Common myeloid progenitor, CD34-positive (primary cell): ENCODE measurements around the gene CCDC9B.

Experiments
- CTCF ChIA-PET: fragments of 350-600 bp; sonication (Branson Sonifier 250); formaldehyde crosslinking; loops from one replicate; lab custom pipeline; 2021; ENCODE audit warnings: antibody characterized with exemption; lab: Charles Lee
- POLR2A ChIA-PET: fragments of 350-600 bp; sonication (Branson Sonifier 250); formaldehyde crosslinking; loops from one replicate; lab custom pipeline; 2021; ENCODE audit warnings: antibody characterized with exemption; lab: Charles Lee
- DNase-seq, 3 donors: peaks; one replicate each; pipeline versions ENCODE4 v3.0.0 to v3.0.0-alpha.2; 2013
- H3K27ac ChIP-seq, 2 experiments: 1 replicate in 1 of 2; 2 replicates in 1 of 2; pipeline ENCODE4 v1.7.0; 2013; ENCODE audit warnings: inconsistent platforms in 2 of 2, low read length in 2 of 2, mild to moderate bottlenecking in 2 of 2, low read depth in 1 of 2, moderate library complexity in 1 of 2; ENCODE audit not compliant: severe bottlenecking in 2 of 2, insufficient read depth in 1 of 2, poor library complexity in 1 of 2
- H3K27me3 ChIP-seq, 5 experiments: replicated peaks in 2 of 5; 1 replicate in 3 of 5; 2 replicates in 2 of 5; pipeline versions ENCODE4 v1.6.1 to v1.7.0; 2013; ENCODE audit warnings: low read length in 4 of 5, mild to moderate bottlenecking in 2 of 5, moderate library complexity in 2 of 5, inconsistent platforms in 1 of 5; ENCODE audit not compliant: insufficient read depth in 5 of 5, control insufficient read depth in 4 of 5
- H3K36me3 ChIP-seq, 4 experiments: 1 replicate in 2 of 4; 2 replicates in 2 of 4; pipeline versions ENCODE4 v1.6.1 to v1.7.0; 2013; ENCODE audit warnings: low read length in 3 of 4, control low read depth in 1 of 4, mild to moderate bottlenecking in 1 of 4; ENCODE audit not compliant: control insufficient read depth in 4 of 4, insufficient read depth in 4 of 4
- H3K4me1 ChIP-seq, 4 experiments: 1 replicate in 3 of 4; 2 replicates in 1 of 4; pipeline versions ENCODE4 v1.6.1 to v1.7.1; 2013; ENCODE audit warnings: low read length in 3 of 4, mild to moderate bottlenecking in 3 of 4, control low read depth in 1 of 4, inconsistent platforms in 1 of 4, moderate library complexity in 1 of 4; ENCODE audit not compliant: control insufficient read depth in 4 of 4, insufficient read depth in 4 of 4; ENCODE audit errors: control extremely low read depth in 1 of 4
- H3K4me3 ChIP-seq, 7 experiments: 1 replicate in 4 of 7; 2 replicates in 3 of 7; pipeline versions ENCODE4 v1.5.1 to v1.7.0; 2013; ENCODE audit warnings: mild to moderate bottlenecking in 7 of 7, low read length in 6 of 7, moderate library complexity in 6 of 7, inconsistent platforms in 2 of 7, low read depth in 2 of 7, control low read depth in 1 of 7; ENCODE audit not compliant: insufficient read depth in 4 of 7, control insufficient read depth in 1 of 7; ENCODE audit errors: extremely low read depth in 1 of 7
- H3K9me3 ChIP-seq, 5 experiments: 1 replicate in 4 of 5; 2 replicates in 1 of 5; pipeline versions ENCODE4 v1.6.1 to v1.7.1; 2013; ENCODE audit warnings: low read length in 4 of 5, mild to moderate bottlenecking in 2 of 5, inconsistent platforms in 1 of 5, low read depth in 1 of 5, moderate library complexity in 1 of 5; ENCODE audit not compliant: control insufficient read depth in 4 of 5, insufficient read depth in 2 of 5; ENCODE audit errors: control extremely low read depth in 1 of 5
- WGBS: methylation state at CpG from one replicate; pipeline ENCODE4 v1.1.5; 2013; ENCODE audit not compliant: insufficient coverage; 5-methylcytosine and 5-hydroxymethylcytosine counted together

The CCDC9B gene

GRCh38 chr15:40286061-40286532 lies 54.6 kb downstream of the CCDC9B start:
- Histone ChIP-seq H3K27me3 (peaks cover 0 to 32% (median 0%) of the 10 kb centered on the region in 5 experiments), H3K27ac (no peak overlapping the region), H3K36me3 (peaks cover 10 to 54% (median 37%) of the 10 kb centered on the region in 4 experiments), H3K9me3 (no peaks in the 10 kb centered on the region), H3K4me3 (no peak overlapping the region), H3K4me1 (peaks cover 0 to 32% (median 24%) of the 10 kb centered on the region in 4 experiments)
- 86% methylated on average over 4 of the region's 7 CpGs for WGBS
- POLR2A ChIA-PET, result no interaction called here
- CTCF ChIA-PET, result interaction anchor here (0.9 to 25.2 kb wide), 5 partner anchors 9 to 51 kb away, joined by 3 to 407 read pairs (median 6); partner anchors contain the start of genes CCDC9B, INAFM2, PAK6 and PLCB2
- DNase-seq, result no peak

GRCh38 chr15:40285554-40286011 lies 55.2 kb downstream of the CCDC9B start:
- peaks cover 0 to 37% (median 0%) of the 10 kb centered on the region in 5 experiments for H3K27me3 ChIP-seq
- peaks cover 0 to 32% (median 24%) of the 10 kb centered on the region in 4 experiments for H3K4me1 ChIP-seq
- CTCF ChIA-PET, result interaction anchor here (0.6 to 25.2 kb wide), 11 partner anchors 9 to 144 kb away, joined by 3 to 407 read pairs (median 4); partner anchors contain the start of genes CCDC9B, INAFM2, PAK6 and PLCB2
- 56% methylated on average over 1 of the region's 1 CpG for WGBS
- peaks cover 10 to 51% (median 35%) of the 10 kb centered on the region in 4 experiments for H3K36me3 ChIP-seq
- no peak overlapping the region for H3K4me3 ChIP-seq
- DNase-seq, result no peak
- H3K27ac ChIP-seq, result no peak overlapping the region
- POLR2A ChIA-PET, result no interaction called here
- H3K9me3 ChIP-seq, result no peaks in the 10 kb centered on the region

- H3K36me3 ChIP-seq, result peaks cover 7 to 47% (median 31%) of the 10 kb centered on the region in 4 experiments
- H3K27me3 ChIP-seq, result peaks cover 0 to 41% (median 0%) of the 10 kb centered on the region in 5 experiments
- 98% methylated on average over 4 of the region's 4 CpGs for WGBS
- H3K4me3 ChIP-seq, result no peak overlapping the region
- H3K4me1 ChIP-seq, result peaks cover 0 to 32% (median 24%) of the 10 kb centered on the region in 4 experiments
- POLR2A ChIA-PET, result no interaction called here
- H3K9me3 ChIP-seq, result no peaks in the 10 kb centered on the region
- CTCF ChIA-PET, result interaction anchor here (0.6 to 25.2 kb wide), 11 partner anchors 8 to 145 kb away, joined by 3 to 407 read pairs (median 4); partner anchors contain the start of genes CCDC9B, INAFM2, PAK6 and PLCB2
- DNase-seq, result no peak
- no peak overlapping the region for H3K27ac ChIP-seq
These were observed 55.6 kb downstream of the CCDC9B start for GRCh38 chr15:40285151-40285550.

- CTCF ChIA-PET, result interaction anchor here (0.9 to 25.2 kb wide), 7 partner anchors 11 to 191 kb away, joined by 3 to 407 read pairs (median 3); partner anchors contain the start of genes CCDC9B, INAFM2 and PLCB2
- POLR2A ChIA-PET, result interaction anchor here (1.9 kb wide), 1 partner anchor 26 kb away, joined by 11 read pairs; no protein-coding TSS in a partner anchor
- no peaks in the 10 kb centered on the region for H3K9me3 ChIP-seq
- 46% methylated on average over 23 of the region's 33 CpGs for WGBS
- H3K4me1 ChIP-seq, result peaks cover 0 to 40% (median 29%) of the 10 kb centered on the region in 4 experiments
- peak overlapping the region in 3 of 7 experiments; percentile 70 to 78 (median 74) for H3K4me3 ChIP-seq
- H3K36me3 ChIP-seq, result peaks cover 4 to 33% (median 20%) of the 10 kb centered on the region in 4 experiments
- H3K27ac ChIP-seq, result no peak overlapping the region
- DNase-seq, result peak in 1 of 3 donors; percentile 40
- peaks cover 0 to 41% (median 0%) of the 10 kb centered on the region in 5 experiments for H3K27me3 ChIP-seq
These were observed 57.0 kb downstream of the CCDC9B start for GRCh38 chr15:40283615-40284300.

GRCh38 chr15:40282869-40283614 lies 57.7 kb downstream of the CCDC9B start, which contains the start of gene ANKRD63:
ANKRD63 (minus strand) TSS chr15:40283064; CDS start chr15:40282586, 478 bp downstream.
- Histone ChIP-seq H3K27ac (no peak within 1 kb of the TSS), H3K36me3 (peaks cover under 1 to 25% (median 13%) of the 10 kb centered on the region in 4 experiments), H3K4me1 (peaks cover 0 to 47% (median 31%) of the 10 kb centered on the region in 4 experiments), H3K9me3 (no peaks in the 10 kb centered on the region), H3K27me3 (peaks cover 0 to 41% (median 0%) of the 10 kb centered on the region in 5 experiments), H3K4me3 (peak within 1 kb of the TSS; percentile 20 to 78 (median 67))
- peak in 2 of 3 donors; percentile 53 to 69 for DNase-seq
- POLR2A ChIA-PET, result interaction anchor here (1.9 kb wide), 1 partner anchor 26 kb away, joined by 11 read pairs; no protein-coding TSS in a partner anchor
- 2% methylated on average over 60 of the region's 76 CpGs for WGBS
- CTCF ChIA-PET, result interaction anchor here (0.9 to 25.2 kb wide), 11 partner anchors 12 to 190 kb away, joined by 3 to 407 read pairs (median 3); partner anchors contain the start of genes CCDC9B, INAFM2 and PLCB2

GRCh38 chr15:40282147-40282868 lies 58.4 kb downstream of the CCDC9B start:
- peaks cover 0 to 18% (median 8%) of the 10 kb centered on the region in 4 experiments for H3K36me3 ChIP-seq
- H3K27me3 ChIP-seq, result peaks cover 0 to 41% (median 0%) of the 10 kb centered on the region in 5 experiments
- no peaks in the 10 kb centered on the region for H3K9me3 ChIP-seq
- peak; percentile 56 to 80 (median 72) for DNase-seq
- no peak overlapping the region for H3K27ac ChIP-seq
- under 1% methylated on average over 88 of the region's 92 CpGs for WGBS
- peak overlapping the region; percentile 20 to 78 (median 67) for H3K4me3 ChIP-seq
- POLR2A ChIA-PET, result interaction anchor here (1.9 kb wide), 1 partner anchor 27 kb away, joined by 11 read pairs; no protein-coding TSS in a partner anchor
- CTCF ChIA-PET, result interaction anchor here (0.9 to 25.2 kb wide), 7 partner anchors 13 to 142 kb away, joined by 3 to 407 read pairs (median 4); partner anchors contain the start of genes CCDC9B, INAFM2 and PLCB2
- peaks cover 0 to 54% (median 38%) of the 10 kb centered on the region in 4 experiments for H3K4me1 ChIP-seq
